LoVo (cell line): ENCODE measurements around the gene SEMA3C.

ENCODE experiments used
- DNase-seq: peaks from one replicate; pipeline ENCODE4 v3.0.0-alpha.2; 2016; ENCODE audit warnings: low spot score

Gene SEMA3C

GRCh38 chr7:80848841-80849240, 70.0 kb downstream of the SEMA3C start:
- DNase-seq = no peak

- no peak for DNase-seq
Measured at GRCh38 chr7:80847895-80848294, 71.0 kb downstream of the SEMA3C start.

GRCh38 chr7:80847027-80847426, 71.8 kb downstream of the SEMA3C start:
- no peak for DNase-seq

GRCh38 chr7:80844916-80845315, 73.9 kb downstream of the SEMA3C start:
- no peak for DNase-seq

GRCh38 chr7:80843018-80843677, 75.7 kb downstream of the SEMA3C start:
- no peak for DNase-seq

GRCh38 chr7:80842022-80842790, 76.6 kb downstream of the SEMA3C start:
- no peak for DNase-seq

GRCh38 chr7:80841423-80841955, 77.4 kb downstream of the SEMA3C start:
- no peak for DNase-seq

- DNase-seq = no peak
Measured at GRCh38 chr7:80840681-80841080, 78.2 kb downstream of the SEMA3C start.

- DNase-seq = no peak
Measured at GRCh38 chr7:80839855-80840254, 79.0 kb downstream of the SEMA3C start.

- DNase-seq = no peak
Measured at GRCh38 chr7:80838643-80839042, 80.2 kb downstream of the SEMA3C start.

GRCh38 chr7:80837345-80837744, 81.5 kb downstream of the SEMA3C start:
- DNase-seq = no peak

GRCh38 chr7:80835251-80835650, 83.6 kb downstream of the SEMA3C start:
- no peak for DNase-seq

- DNase-seq = no peak
Measured at GRCh38 chr7:80833289-80834268, 85.3 kb downstream of the SEMA3C start.

GRCh38 chr7:80832006-80832405, 86.8 kb downstream of the SEMA3C start:
- no peak for DNase-seq

GRCh38 chr7:80830584-80831285, 88.1 kb downstream of the SEMA3C start:
- peak; percentile 37 for DNase-seq

GRCh38 chr7:80830010-80830409, 88.8 kb downstream of the SEMA3C start:
- no peak for DNase-seq

- no peak for DNase-seq
Measured at GRCh38 chr7:80829527-80829926, 89.3 kb downstream of the SEMA3C start.

GRCh38 chr7:80827239-80827633, 91.6 kb downstream of the SEMA3C start:
- DNase-seq = no peak

GRCh38 chr7:80826520-80827238, 92.2 kb downstream of the SEMA3C start:
- DNase-seq = peak; percentile 14

GRCh38 chr7:80825499-80825898, 93.4 kb downstream of the SEMA3C start:
- no peak for DNase-seq

- DNase-seq = no peak
Measured at GRCh38 chr7:80824253-80824652, 94.6 kb downstream of the SEMA3C start.
